H1 (cell line): ENCODE data around the gene NOBOX. TPM values are rescaled to one million over a fixed set of nuclear protein-coding genes. Genes with fewer than 3 reads are reported as not detected.
"Not testable (repeated sequence)": the region's sequence is repeated elsewhere in the genome, so short reads cannot be mapped to it uniquely, and the experiment has no call there.

Experiments
- CTCF ChIA-PET: fragments of 300-600 bp; sonication (Branson Sonifier 250); formaldehyde crosslinking; loops from one replicate; lab custom pipeline; 2021; ENCODE audit not compliant: partially characterized antibody; lab: Charles Lee
- POLR2A ChIA-PET: fragments of 300-600 bp; sonication (Branson Sonifier 250); formaldehyde crosslinking; loops from one replicate; lab custom pipeline; 2021; ENCODE audit warnings: inconsistent platforms; ENCODE audit not compliant: partially characterized antibody; lab: Charles Lee
- DNase-seq, 2 experiments: peaks; one replicate each; pipeline versions ENCODE4 v3.0.0 to v3.0.0-alpha.2; 2010 to 2022; ENCODE audit warnings: low spot score in 2 of 2, low read depth in 1 of 2, mixed read lengths in 1 of 2
- FAIRE-seq: peaks from 2 replicates; lab custom pipeline; 2011; peaks lifted over from hg19 to GRCh38; lab: Jason Lieb, UNC
- H2AFZ ChIP-seq: 2 replicates; pipeline ENCODE4 v1.8.1; 2012; ENCODE audit warnings: low read length, inconsistent platforms
- H2AK5ac ChIP-seq: 2 replicates; pipeline ENCODE4 v1.6.1; 2013; ENCODE audit warnings: low read depth, low read length
- H2BK120ac ChIP-seq: replicated peaks from 2 replicates; pipeline ENCODE3; 2013; ENCODE audit warnings: low read depth, low read length, inconsistent platforms
- H2BK12ac ChIP-seq: 2 replicates; pipeline ENCODE4 v1.6.1; 2013; ENCODE audit warnings: low read depth, low read length
- H2BK15ac ChIP-seq: 2 replicates; pipeline ENCODE4 v1.6.1; 2013; ENCODE audit warnings: low read length
- H2BK20ac ChIP-seq: 2 replicates; pipeline ENCODE4 v1.6.1; 2013; ENCODE audit warnings: low read length
- H2BK5ac ChIP-seq: 2 replicates; pipeline ENCODE4 v1.6.1; 2013; ENCODE audit warnings: low read depth, low read length
- H3K14ac ChIP-seq: 2 replicates; pipeline ENCODE4 v1.6.1; 2013; ENCODE audit warnings: inconsistent platforms; ENCODE audit not compliant: insufficient read length
- H3K18ac ChIP-seq: 2 replicates; pipeline ENCODE4 v1.6.1; 2013; ENCODE audit warnings: low read length; ENCODE audit errors: extremely low read depth
- H3K23ac ChIP-seq: 2 replicates; pipeline ENCODE4 v1.6.1; 2013; ENCODE audit warnings: inconsistent platforms; ENCODE audit not compliant: insufficient read length
- H3K23me2 ChIP-seq: 2 replicates; pipeline ENCODE4 v1.6.1; 2013; ENCODE audit warnings: low read depth, low read length
- H3K27ac ChIP-seq: 2 replicates; pipeline ENCODE4 v1.6.1; 2011; ENCODE audit warnings: low read depth, low read length, inconsistent platforms
- H3K27me3 ChIP-seq, 4 experiments: replicated peaks in 1 of 4; 1 replicate in 1 of 4; 2 replicates in 3 of 4; pipeline versions ENCODE4 v1.6.1 to v1.8.1; 2011 to 2013; ENCODE audit warnings: low read length in 3 of 4, mild to moderate bottlenecking in 3 of 4, inconsistent platforms in 2 of 4, mixed read lengths in 2 of 4, moderate library complexity in 1 of 4; ENCODE audit not compliant: control insufficient read depth in 3 of 4, insufficient read depth in 3 of 4; ENCODE audit errors: extremely low read depth in 1 of 4
- H3K36me3 ChIP-seq, 4 experiments: 2 replicates each; pipeline versions ENCODE4 v1.6.1 to v1.8.1; 2011 to 2013; ENCODE audit warnings: mild to moderate bottlenecking in 4 of 4, low read length in 3 of 4, moderate library complexity in 2 of 4, control low read depth in 1 of 4, inconsistent platforms in 1 of 4; ENCODE audit not compliant: insufficient read depth in 4 of 4, control insufficient read depth in 2 of 4
- H3K4ac ChIP-seq: replicated peaks from 2 replicates; pipeline ENCODE3; 2013; ENCODE audit warnings: low read length, low read depth, mixed read lengths, inconsistent platforms; ENCODE audit not compliant: insufficient read length
- H3K4me1 ChIP-seq, 4 experiments: replicated peaks in 1 of 4; 1 replicate in 1 of 4; 2 replicates in 3 of 4; pipeline versions ENCODE4 v1.6.1 to v1.8.1; 2011 to 2013; ENCODE audit warnings: low read length in 3 of 4, inconsistent platforms in 2 of 4, mixed read lengths in 1 of 4; ENCODE audit not compliant: insufficient read depth in 4 of 4, control insufficient read depth in 3 of 4
- H3K4me2 ChIP-seq, 2 experiments: 2 replicates each; pipeline versions ENCODE4 v1.6.1 to v1.8.1; 2011 to 2013; ENCODE audit warnings: low read depth in 2 of 2, low read length in 2 of 2, control low read depth in 1 of 2, inconsistent platforms in 1 of 2, mild to moderate bottlenecking in 1 of 2; ENCODE audit not compliant: insufficient read depth in 1 of 2
- H3K4me3 ChIP-seq, 4 experiments: fragments of 200-600, 300-600 bp in 1 of 4; sonication (generic), shearing (Covaris generic), sonication (Bioruptor Twin) in 1 of 4; 2 replicates each; pipeline versions ENCODE4 v1.5.1 to v1.8.1; 2011 to 2016; ENCODE audit warnings: low read length in 4 of 4, low read depth in 3 of 4, control low read depth in 2 of 4, inconsistent platforms in 2 of 4, mild to moderate bottlenecking in 2 of 4, mixed read lengths in 1 of 4, moderate library complexity in 1 of 4; ENCODE audit not compliant: insufficient read depth in 2 of 4; ENCODE audit errors: extremely low read depth in 1 of 4
- H3K56ac ChIP-seq: replicated peaks from 2 replicates; pipeline ENCODE3; 2013; ENCODE audit warnings: low read depth, mild to moderate bottlenecking, mixed read lengths, low read length, inconsistent platforms; ENCODE audit not compliant: insufficient read length
- H3K79me1 ChIP-seq: 2 replicates; pipeline ENCODE4 v1.6.1; 2013; ENCODE audit warnings: low read depth, low read length, control low read depth
- H3K79me2 ChIP-seq, 2 experiments: 2 replicates each; pipeline versions ENCODE4 v1.6.1 to v1.8.1; 2012 to 2013; ENCODE audit warnings: low read length in 2 of 2, mild to moderate bottlenecking in 2 of 2, inconsistent platforms in 1 of 2; ENCODE audit not compliant: insufficient read depth in 2 of 2, control insufficient read depth in 1 of 2
- H3K9ac ChIP-seq, 4 experiments: replicated peaks in 1 of 4; 1 replicate in 1 of 4; 2 replicates in 3 of 4; pipeline versions ENCODE4 v1.6.1 to v1.8.1; 2011 to 2013; ENCODE audit warnings: low read depth in 3 of 4, low read length in 3 of 4, control low read depth in 2 of 4, mild to moderate bottlenecking in 2 of 4, moderate library complexity in 2 of 4, inconsistent platforms in 1 of 4; ENCODE audit errors: extremely low read depth in 1 of 4
- H3K9me3 ChIP-seq, 2 experiments: 2 replicates each; pipeline versions ENCODE4 v1.6.1 to v1.8.1; 2012 to 2013; ENCODE audit warnings: mild to moderate bottlenecking in 2 of 2, moderate library complexity in 2 of 2, control low read depth in 1 of 2, inconsistent platforms in 1 of 2, low read depth in 1 of 2, low read length in 1 of 2, mixed read lengths in 1 of 2; ENCODE audit not compliant: insufficient read depth in 2 of 2
- H4K20me1 ChIP-seq, 2 experiments: replicated peaks in 1 of 2; 2 replicates each; pipeline versions ENCODE3 to v1.8.1; 2011 to 2013; ENCODE audit warnings: inconsistent platforms in 2 of 2, low read length in 2 of 2, mild to moderate bottlenecking in 1 of 2; ENCODE audit not compliant: insufficient read depth in 2 of 2, control insufficient read depth in 1 of 2
- H4K5ac ChIP-seq: 2 replicates; pipeline ENCODE4 v1.6.1; 2013; ENCODE audit warnings: low read length, low read depth, mixed read lengths, inconsistent platforms; ENCODE audit not compliant: insufficient read length
- H4K8ac ChIP-seq: 2 replicates; pipeline ENCODE4 v1.8.0; 2013; ENCODE audit warnings: mild to moderate bottlenecking, moderate library complexity, low read length, inconsistent platforms; ENCODE audit not compliant: insufficient read depth; ENCODE audit errors: extremely low read depth
- H4K91ac ChIP-seq: replicated peaks from 2 replicates; pipeline ENCODE3; 2013; ENCODE audit warnings: low read length, mixed read lengths, inconsistent platforms; ENCODE audit not compliant: insufficient read length
- WGBS, 2 experiments: shearing (Covaris generic) in 1 of 2; methylation state at CpG; one replicate each; pipeline versions ENCODE4 v1.1.6 to v1.1.7; 2013 to 2015; ENCODE audit warnings: low lambda C conversion rate in 2 of 2, mixed read lengths in 2 of 2, inconsistent platforms in 1 of 2, low coverage in 1 of 2, missing lambda C conversion rate in 1 of 2; ENCODE audit not compliant: insufficient replicate concordance in 2 of 2, insufficient coverage in 1 of 2, insufficient read length in 1 of 2; ENCODE audit errors: extremely low coverage in 1 of 2, missing lambda C conversion rate in 1 of 2; 5-methylcytosine and 5-hydroxymethylcytosine counted together
- polyA plus RNA-seq, 7 experiments: library from polyadenylated mRNA; depleted of rRNA in 3 of 7; stranded (reverse) in 5 of 7; unstranded in 2 of 7; fragments of >200 nt in 5 of 7; fragments of 200-250 nt in 2 of 7; gene quantifications; 1 replicate in 5 of 7; 2 replicates in 1 of 7; 4 replicates in 1 of 7; pipeline versions ENCODE4 v1.2.1 to v1.2.3, GENCODE V29; 2011 to 2013; ENCODE audit warnings: missing spikeins in 2 of 7, mixed read lengths in 2 of 7
- total RNA-seq: library from RNA; stranded (reverse); fragmentation: NEBNext Ultra II Directional; extraction: Animal tissue kit (Norgen Biotek cat#: 25700); gene quantifications from 2 replicates; pipeline ENCODE4 v1.2.1, GENCODE V29; 2021

The NOBOX gene
- total and polyA plus RNA-seq, 2 of the 8 experiments (the other 6 are each of a cell fraction or from before 2014, with no cell fraction given) = not detected

DNA sequence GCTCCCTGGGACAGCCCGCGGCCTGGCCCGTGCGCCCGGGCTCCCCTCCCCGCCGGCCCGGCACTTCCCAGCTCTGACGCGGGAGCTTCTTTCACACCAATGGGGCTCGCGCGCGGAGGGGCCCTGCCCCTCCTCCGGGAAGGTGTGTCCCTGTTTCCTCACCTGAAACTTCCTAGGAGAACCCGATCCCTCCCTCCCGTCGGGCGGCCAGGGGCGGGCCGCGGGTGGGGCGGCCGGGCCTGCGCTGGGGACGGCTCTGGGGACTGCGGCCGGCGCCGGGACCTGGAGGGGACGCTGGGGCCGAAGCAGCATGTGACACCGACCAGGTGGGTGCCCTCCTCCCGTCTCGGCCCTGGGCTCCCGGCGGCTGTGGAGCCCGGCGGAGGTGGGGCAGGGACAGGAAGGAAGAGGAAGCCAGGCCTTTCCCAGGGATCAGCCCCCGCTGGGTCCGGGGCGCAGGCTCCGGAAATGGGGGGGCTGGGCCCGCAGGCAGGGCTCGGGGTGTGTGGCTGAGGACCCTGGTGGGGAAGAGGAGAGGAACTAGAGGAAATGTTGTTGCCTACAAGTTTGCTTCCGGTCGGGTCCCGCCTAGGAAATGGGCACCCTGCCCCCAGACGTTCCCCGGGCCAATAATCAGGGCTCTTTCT, 48.2 kb downstream of the NOBOX start, which contains the start of gene ARHGEF5:
Gene ARHGEF5, plus strand, starts transcription at position 227 of the 647 bp plus-strand sequence. CDS start 7,268 bp downstream, outside the sequence.
- H3K14ac ChIP-seq, H2BK12ac ChIP-seq, H3K4me1 ChIP-seq, FAIRE-seq, H2BK15ac ChIP-seq, H3K4me2 ChIP-seq, H4K8ac ChIP-seq, H3K23ac ChIP-seq, H2BK5ac ChIP-seq, H4K5ac ChIP-seq, H3K9me3 ChIP-seq, H3K4me3 ChIP-seq, H3K23me2 ChIP-seq, H3K56ac ChIP-seq, H3K27me3 ChIP-seq, H3K79me2 ChIP-seq, H4K91ac ChIP-seq, H3K27ac ChIP-seq, H4K20me1 ChIP-seq, POLR2A ChIA-PET, H3K36me3 ChIP-seq, H2BK20ac ChIP-seq, DNase-seq, H3K4ac ChIP-seq, H2AFZ ChIP-seq, H3K79me1 ChIP-seq, CTCF ChIA-PET, H2BK120ac ChIP-seq, H2AK5ac ChIP-seq, H3K9ac ChIP-seq, H3K18ac ChIP-seq: not testable (repeated sequence)
- WGBS, 2 experiments = no CpG with 5 or more reads among the region's 50 CpGs

DNA sequence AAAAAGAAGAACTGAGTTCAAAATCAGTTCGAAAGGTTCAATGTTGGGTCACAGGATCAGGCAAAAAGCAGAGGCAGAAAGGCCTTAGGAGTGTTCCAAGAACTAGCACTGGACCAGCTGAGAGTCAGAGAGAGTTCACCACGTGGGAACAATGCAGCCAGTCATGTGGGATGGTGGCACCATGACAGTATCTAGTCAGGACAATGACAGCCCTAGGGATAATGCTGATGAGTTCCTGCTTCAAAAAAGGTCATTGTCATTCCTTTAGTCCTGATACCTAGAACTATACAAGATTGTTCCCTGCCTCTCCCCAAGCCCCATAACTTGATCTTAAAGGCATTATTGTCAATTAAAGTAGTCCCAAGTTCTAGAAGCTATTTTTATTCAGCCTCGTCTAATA, 51.8 kb downstream of the NOBOX start:
- FAIRE-seq, H3K4me3 ChIP-seq, H3K9ac ChIP-seq, H3K4me1 ChIP-seq, H4K8ac ChIP-seq, DNase-seq, H2AFZ ChIP-seq, H2BK20ac ChIP-seq, H3K27me3 ChIP-seq, H4K91ac ChIP-seq, H4K20me1 ChIP-seq, H3K79me1 ChIP-seq, H3K23me2 ChIP-seq, POLR2A ChIA-PET, H3K27ac ChIP-seq, H3K4me2 ChIP-seq, H2BK15ac ChIP-seq, CTCF ChIA-PET, H2BK12ac ChIP-seq, H2BK5ac ChIP-seq, H3K23ac ChIP-seq, H3K36me3 ChIP-seq, H3K18ac ChIP-seq, H4K5ac ChIP-seq, H2BK120ac ChIP-seq, H3K79me2 ChIP-seq, H3K9me3 ChIP-seq, H3K4ac ChIP-seq, H2AK5ac ChIP-seq, H3K14ac ChIP-seq, H3K56ac ChIP-seq: not testable (repeated sequence)
- WGBS, 2 experiments = 86% methylated on average over 2 of the region's 3 CpGs; no CpG with 5 or more reads in 1 of the 2 experiments
